Vagina (tissue), 2 donors: ENCODE results near the gene L1TD1.

ENCODE experiments used
- POLR2A ChIP-seq, 2 donors: fragments of 450-650 bp; IDR thresholded peaks; one replicate each; pipeline ENCODE4 v1.6.1; 2017; ENCODE audit warnings: antibody characterized with exemption in 2 of 2, mild to moderate bottlenecking in 2 of 2, moderate library complexity in 2 of 2
- POLR2AphosphoS5 ChIP-seq, 2 donors: sonication (generic); formaldehyde crosslinking; IDR thresholded peaks; one replicate each; pipeline ENCODE4 v1.9.0; 2017; ENCODE audit warnings: antibody characterized with exemption in 2 of 2, mild to moderate bottlenecking in 2 of 2, low read depth in 1 of 2; ENCODE audit not compliant: insufficient read depth in 1 of 2
- TF ChIP-seq, protein P1 (sequence below), 3 experiments: fragments of 450-650 bp in 2 of 3; fragments of 200-600 bp in 1 of 3; sonication (generic) in 1 of 3; IDR thresholded peaks; one replicate each; pipeline ENCODE4 v1.5.1; 2017 to 2019; ENCODE audit warnings: antibody characterized with exemption in 3 of 3, mild to moderate bottlenecking in 2 of 3, moderate library complexity in 2 of 3

DNA sequence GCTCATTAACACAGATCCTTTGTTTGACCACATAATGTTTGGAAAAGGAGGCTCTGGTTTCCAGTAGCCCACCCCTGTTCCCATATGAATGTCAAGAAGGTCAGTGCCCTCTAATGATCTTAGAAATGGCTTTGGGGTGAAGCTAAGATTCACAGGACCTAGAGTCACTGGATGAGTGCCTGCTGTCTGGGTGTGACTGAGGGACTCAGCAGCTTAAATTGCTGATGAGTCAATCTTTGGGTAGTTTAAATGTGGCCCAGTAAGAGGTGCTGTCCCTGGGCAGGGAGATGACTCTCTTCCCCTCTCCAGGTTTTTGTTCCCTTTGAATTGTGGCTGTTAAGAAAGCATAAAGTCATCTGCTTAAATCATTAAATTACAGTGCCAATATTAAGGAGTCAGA lies 50.6 kb downstream of the L1TD1 start:
- no peak for TF ChIP-seq POLR2AphosphoS5 (IDR thresholded peaks at IDR 0.05; ENCODE audit: insufficient read depth in 1 of 2, low read depth in 1 of 2)
- TF ChIP-seq, protein P1, sequence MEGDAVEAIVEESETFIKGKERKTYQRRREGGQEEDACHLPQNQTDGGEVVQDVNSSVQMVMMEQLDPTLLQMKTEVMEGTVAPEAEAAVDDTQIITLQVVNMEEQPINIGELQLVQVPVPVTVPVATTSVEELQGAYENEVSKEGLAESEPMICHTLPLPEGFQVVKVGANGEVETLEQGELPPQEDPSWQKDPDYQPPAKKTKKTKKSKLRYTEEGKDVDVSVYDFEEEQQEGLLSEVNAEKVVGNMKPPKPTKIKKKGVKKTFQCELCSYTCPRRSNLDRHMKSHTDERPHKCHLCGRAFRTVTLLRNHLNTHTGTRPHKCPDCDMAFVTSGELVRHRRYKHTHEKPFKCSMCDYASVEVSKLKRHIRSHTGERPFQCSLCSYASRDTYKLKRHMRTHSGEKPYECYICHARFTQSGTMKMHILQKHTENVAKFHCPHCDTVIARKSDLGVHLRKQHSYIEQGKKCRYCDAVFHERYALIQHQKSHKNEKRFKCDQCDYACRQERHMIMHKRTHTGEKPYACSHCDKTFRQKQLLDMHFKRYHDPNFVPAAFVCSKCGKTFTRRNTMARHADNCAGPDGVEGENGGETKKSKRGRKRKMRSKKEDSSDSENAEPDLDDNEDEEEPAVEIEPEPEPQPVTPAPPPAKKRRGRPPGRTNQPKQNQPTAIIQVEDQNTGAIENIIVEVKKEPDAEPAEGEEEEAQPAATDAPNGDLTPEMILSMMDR (IDR thresholded peaks at IDR 0.05), result no peak
- TF ChIP-seq POLR2A (IDR thresholded peaks at IDR 0.05), result no peak
